ENCODE results near the gene COL8A2.

COL8A2 gene

GRCh38 chr1:36095760-36096405 is 29.1 kb downstream of the COL8A2 start:
- TF ChIP-seq CTCF (conservative IDR thresholded peaks at IDR 0.05; ENCODE audit: low read depth, low read length): no peak
- H3K4me2 ChIP-seq: no peak overlapping the region
- no peaks in the 10 kb centered on the region for H3K27me3 ChIP-seq (ENCODE audit: insufficient read depth, low read depth)
- H4K20me1 ChIP-seq (ENCODE audit: insufficient read depth): no peaks in the 10 kb centered on the region
- H3K79me2 ChIP-seq (ENCODE audit: insufficient read depth, low read depth): 0 out of 2 replicates have a peak, but pooled peaks cover 3% of the 10 kb centered on the region
- H2AFZ ChIP-seq (ENCODE audit: low read depth): no peak overlapping the region
- no peak overlapping the region for H3K9ac ChIP-seq
- no peak overlapping the region for H3K27ac ChIP-seq
- no peaks in the 10 kb centered on the region for H3K4me1 ChIP-seq (ENCODE audit: low read depth, poor library complexity, severe bottlenecking)
- no peaks in the 10 kb centered on the region for H3K36me3 ChIP-seq (ENCODE audit: insufficient read depth)
- H3K4me3 ChIP-seq (IDR thresholded peaks at IDR 0.05; ENCODE audit: insufficient read depth, low read depth, low read length): no peak overlapping the region

DNA sequence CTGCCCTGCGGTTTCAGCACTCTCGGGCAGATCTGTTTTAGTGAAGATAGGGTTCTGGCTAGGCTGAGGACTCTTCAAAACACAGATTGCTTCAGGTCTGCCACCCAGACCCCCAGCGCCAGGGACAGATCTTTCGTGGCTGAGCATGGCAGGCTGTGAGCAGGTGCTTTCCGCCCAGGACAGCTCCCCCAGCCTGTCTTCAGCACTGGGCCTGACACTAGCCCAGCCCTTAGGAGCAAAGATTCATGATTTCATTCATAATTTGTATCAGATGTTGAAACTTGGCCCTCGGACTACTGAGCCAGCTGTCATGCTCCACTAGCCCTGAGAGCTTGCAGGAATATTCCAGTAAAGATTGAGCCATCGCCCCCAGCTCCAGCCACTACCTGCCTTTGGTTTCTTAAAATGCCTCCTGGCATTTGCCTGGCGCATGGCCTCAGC is 30.4 kb downstream of the COL8A2 start:
- TF ChIP-seq CTCF (conservative IDR thresholded peaks at IDR 0.05; ENCODE audit: low read depth, low read length): no peak
- no peak overlapping the region for H3K4me2 ChIP-seq
- H4K20me1 ChIP-seq (ENCODE audit: insufficient read depth): no peaks in the 10 kb centered on the region
- no peak overlapping the region for H3K27ac ChIP-seq
- H3K4me1 ChIP-seq (ENCODE audit: low read depth, poor library complexity, severe bottlenecking): peaks cover 7% of the 10 kb centered on the region
- no peaks in the 10 kb centered on the region for H3K36me3 ChIP-seq (ENCODE audit: insufficient read depth)
- no peaks in the 10 kb centered on the region for H3K27me3 ChIP-seq (ENCODE audit: insufficient read depth, low read depth)
- no peak overlapping the region for H2AFZ ChIP-seq (ENCODE audit: low read depth)
- no peak overlapping the region for H3K9ac ChIP-seq
- no peak overlapping the region for H3K4me3 ChIP-seq (IDR thresholded peaks at IDR 0.05; ENCODE audit: insufficient read depth, low read depth, low read length)
- H3K79me2 ChIP-seq (ENCODE audit: insufficient read depth, low read depth): peaks cover 15% of the 10 kb centered on the region; the same call in 1 of the 2 replicates

- TF ChIP-seq CTCF (conservative IDR thresholded peaks at IDR 0.05; ENCODE audit: low read depth, low read length): no peak
- no peaks in the 10 kb centered on the region for H3K36me3 ChIP-seq (ENCODE audit: insufficient read depth)
- no peak overlapping the region for H3K27ac ChIP-seq
- H3K4me2 ChIP-seq: no peak overlapping the region
- no peaks in the 10 kb centered on the region for H3K27me3 ChIP-seq (ENCODE audit: insufficient read depth, low read depth)
- H2AFZ ChIP-seq (ENCODE audit: low read depth): no peak overlapping the region
- no peaks in the 10 kb centered on the region for H4K20me1 ChIP-seq (ENCODE audit: insufficient read depth)
- peaks cover 7% of the 10 kb centered on the region for H3K4me1 ChIP-seq (ENCODE audit: low read depth, poor library complexity, severe bottlenecking)
- no peak overlapping the region for H3K4me3 ChIP-seq (IDR thresholded peaks at IDR 0.05; ENCODE audit: insufficient read depth, low read depth, low read length)
- H3K79me2 ChIP-seq (ENCODE audit: insufficient read depth, low read depth): peaks cover 23% of the 10 kb centered on the region; the same call in 1 of the 2 replicates
- no peak overlapping the region for H3K9ac ChIP-seq
These were observed 31.1 kb downstream of the COL8A2 start for GRCh38 chr1:36093929-36094328.

- H3K4me2 ChIP-seq: no peak overlapping the region
- H3K4me1 ChIP-seq (ENCODE audit: low read depth, poor library complexity, severe bottlenecking): peaks cover 9% of the 10 kb centered on the region
- no peak overlapping the region for H3K27ac ChIP-seq
- H3K36me3 ChIP-seq (ENCODE audit: insufficient read depth): no peaks in the 10 kb centered on the region
- no peaks in the 10 kb centered on the region for H3K27me3 ChIP-seq (ENCODE audit: insufficient read depth, low read depth)
- H3K4me3 ChIP-seq (IDR thresholded peaks at IDR 0.05; ENCODE audit: insufficient read depth, low read depth, low read length): no peak overlapping the region
- no peak overlapping the region for H2AFZ ChIP-seq (ENCODE audit: low read depth)
- H4K20me1 ChIP-seq (ENCODE audit: insufficient read depth): no peaks in the 10 kb centered on the region
- no peak overlapping the region for H3K9ac ChIP-seq
- no peak for TF ChIP-seq CTCF (conservative IDR thresholded peaks at IDR 0.05; ENCODE audit: low read depth, low read length)
- peaks cover 23% of the 10 kb centered on the region; the same call in 1 of the 2 replicates for H3K79me2 ChIP-seq (ENCODE audit: insufficient read depth, low read depth)
These were observed 31.8 kb downstream of the COL8A2 start for GRCh38 chr1:36093226-36093625.
